GM19035 (cell line): ENCODE measurements around the gene SPRY1.

ENCODE experiments used
- ATAC-seq: cut with Tn5 transposase; IDR thresholded peaks from one replicate; pipeline ENCODE4 v1.9.1; 2021; ENCODE audit not compliant: unreplicated experiment

Gene SPRY1

DNA sequence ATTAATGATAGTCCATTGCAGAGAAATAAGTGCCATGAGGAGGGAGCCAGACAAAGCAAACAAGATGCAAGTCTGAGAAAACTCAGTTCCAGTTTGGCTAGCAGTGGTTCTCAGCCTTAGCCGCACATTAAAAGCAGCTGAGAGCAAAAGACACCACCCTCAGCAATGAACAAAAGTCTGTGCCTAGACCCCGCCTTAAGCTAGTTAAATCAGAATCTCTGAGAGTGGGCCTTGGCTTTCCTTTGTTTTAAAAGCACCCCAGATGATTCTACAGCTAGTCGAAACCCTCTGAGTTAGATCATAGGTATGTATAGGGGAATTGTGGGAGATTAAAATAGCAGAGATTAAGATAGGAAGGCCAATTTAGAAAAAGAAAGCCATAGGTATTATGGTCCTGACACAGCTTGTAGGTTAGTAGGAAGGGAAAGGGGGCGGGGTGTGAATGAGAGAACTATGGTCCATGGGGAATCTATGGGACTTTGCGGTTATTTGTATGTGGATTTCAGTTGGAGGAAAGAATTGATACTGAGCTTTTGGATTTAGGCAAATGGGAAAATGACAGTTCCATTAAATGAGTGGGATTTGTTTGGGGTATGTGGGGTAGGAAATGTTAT lies 12.0 kb downstream of the SPRY1 start:
- no peak for ATAC-seq

DNA sequence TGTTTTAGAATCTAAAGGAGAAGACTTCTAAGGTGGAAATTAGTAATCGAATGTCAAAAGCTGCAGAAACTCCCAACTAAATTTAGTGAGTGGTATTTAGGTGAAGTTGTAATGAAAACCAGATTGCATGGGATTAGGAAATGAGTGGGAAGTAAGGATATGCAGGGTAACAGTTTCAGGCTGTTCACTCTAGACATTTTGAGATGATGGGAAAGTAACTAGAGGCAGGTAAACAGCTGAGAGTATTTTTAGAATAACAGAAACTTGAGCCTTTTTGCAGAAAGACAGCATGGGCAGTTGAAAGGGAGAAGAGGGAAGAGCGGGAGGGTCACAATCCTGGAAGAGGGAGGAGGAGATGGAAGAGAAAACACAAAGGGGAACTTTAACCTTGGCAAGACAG lies 12.7 kb downstream of the SPRY1 start:
- ATAC-seq: no peak

DNA sequence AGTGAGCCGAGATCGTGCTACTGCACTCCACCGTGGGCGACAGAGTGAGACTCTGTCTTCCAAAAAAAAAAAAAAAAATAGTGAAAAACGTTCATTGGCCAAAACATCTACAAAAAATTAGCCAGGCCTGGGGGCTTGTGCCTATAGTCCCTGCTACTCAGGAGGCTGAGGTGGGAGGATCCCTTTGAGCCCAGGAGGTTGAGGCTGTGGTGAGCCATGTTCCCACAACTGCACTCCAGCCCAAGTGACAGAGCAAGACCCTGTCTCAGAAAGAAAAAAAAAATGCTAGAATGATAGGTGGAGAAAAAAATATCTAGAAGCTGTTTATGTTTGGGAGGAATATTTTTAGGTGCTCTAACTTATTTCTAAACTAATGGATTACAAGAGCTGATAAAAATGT lies 14.9 kb downstream of the SPRY1 start:
- no peak for ATAC-seq

DNA sequence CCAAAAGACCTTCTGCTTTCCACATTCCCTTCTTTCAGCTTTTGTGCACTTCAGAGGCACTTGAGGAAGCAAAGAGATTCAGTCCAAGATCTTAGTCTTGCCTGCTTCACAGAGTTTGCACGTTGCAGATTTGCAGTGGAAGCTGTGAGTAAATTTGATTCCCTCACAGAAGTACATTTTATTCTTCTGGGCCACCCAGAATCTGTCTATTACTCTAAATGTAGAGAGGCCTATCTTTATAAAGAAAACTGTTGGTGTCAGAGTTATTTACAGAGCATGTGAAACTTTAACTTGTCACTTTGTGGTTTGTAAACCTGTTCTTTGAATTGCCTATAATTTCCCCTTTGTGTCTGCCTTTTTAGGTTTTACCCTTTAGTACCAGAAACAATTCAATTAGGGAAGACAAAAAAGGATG lies 15.5 kb downstream of the SPRY1 start:
- ATAC-seq: peak; percentile 88

DNA sequence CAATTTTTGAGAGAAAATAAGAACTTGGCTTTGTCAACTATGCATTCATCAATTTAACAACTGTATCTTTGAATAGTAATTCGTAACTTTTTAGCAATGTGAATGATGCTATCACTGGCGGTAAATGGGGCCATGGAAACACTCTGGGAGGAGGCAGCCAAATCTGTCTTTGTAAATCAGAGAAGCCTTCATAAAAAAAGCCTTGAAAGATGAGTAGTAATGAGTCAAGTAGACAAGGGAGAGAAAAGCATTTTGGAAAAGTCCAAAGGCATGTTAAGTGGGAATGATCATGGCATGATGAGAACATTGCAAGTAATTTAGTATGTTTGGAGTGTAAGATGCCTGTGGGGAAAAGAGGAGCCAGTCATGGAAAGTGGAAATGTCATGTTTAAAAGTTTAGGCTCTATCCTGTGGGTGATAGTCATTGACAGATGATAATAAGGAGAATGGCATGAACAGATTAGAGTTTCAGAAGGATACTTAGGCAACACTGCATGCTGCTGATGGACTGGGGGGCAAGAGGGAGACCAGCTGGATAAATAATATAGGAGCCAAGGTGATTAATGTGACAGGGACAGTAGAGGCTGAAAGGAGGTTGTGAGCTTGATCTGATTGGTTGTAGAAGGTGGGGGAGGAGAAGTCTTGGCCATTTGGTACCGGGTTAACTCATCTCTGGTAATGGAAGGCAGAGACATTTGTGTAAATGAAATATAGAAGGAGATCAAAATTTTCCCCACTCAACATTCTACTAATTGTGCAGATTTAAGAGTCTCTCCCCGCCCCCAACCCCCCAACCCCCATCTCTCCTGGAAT lies 16.3 kb downstream of the SPRY1 start:
- no peak for ATAC-seq

DNA sequence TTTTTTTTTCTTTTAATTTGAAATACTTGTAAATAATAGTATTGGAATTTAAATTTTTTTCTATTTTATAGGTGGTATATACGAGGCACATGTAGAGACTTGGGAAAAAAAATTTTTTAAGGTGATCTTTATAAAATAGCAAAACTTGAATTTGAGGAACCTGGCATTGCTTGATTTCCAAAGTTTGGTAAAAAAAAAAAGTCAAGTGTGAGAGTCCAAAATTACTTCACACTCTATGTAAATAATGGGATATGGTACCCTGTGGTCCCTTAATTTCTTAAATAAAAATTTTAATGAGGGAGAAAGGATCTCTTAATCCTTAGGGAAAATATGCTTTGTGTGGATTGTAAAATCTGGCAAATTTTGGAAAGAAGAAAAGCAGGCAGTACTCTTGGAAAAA lies 19.0 kb downstream of the SPRY1 start:
- ATAC-seq: no peak

DNA sequence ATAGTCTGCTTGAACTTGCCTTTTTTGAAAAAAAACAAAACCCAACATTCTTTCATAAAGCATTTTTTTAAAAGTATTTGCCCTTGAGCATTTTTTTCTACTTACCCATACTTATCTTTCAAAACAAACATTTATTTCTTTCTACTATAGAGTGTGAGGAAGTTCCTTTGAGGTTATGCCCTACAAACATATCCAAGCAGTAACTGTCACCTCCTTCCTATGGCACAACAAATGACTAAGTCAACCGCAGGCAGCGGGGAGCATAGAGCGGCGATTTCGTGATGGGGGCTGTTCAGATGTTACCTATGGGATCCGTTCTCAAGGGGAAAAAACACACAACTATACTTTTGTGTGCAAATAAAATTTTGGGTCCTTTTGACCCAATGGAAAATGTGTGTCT lies 19.4 kb downstream of the SPRY1 start:
- no peak for ATAC-seq

DNA sequence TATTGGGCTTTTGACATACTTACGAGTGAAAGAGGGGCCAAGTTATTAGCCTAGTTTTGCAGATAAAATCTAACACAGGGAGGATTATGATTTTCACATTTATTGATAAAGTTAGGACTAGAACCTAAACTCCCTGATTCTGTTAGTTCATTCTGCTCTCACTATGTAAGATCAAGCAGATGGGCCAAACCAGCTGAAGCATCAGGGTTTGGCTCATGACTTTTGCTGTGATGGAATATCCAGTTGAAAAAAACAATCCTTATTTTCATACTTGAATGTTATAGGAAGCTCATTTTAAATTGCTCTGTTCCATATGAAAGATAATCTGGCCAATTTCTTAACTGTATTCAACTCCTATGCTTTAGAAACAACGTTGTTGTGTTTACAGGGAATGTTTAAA lies 21.2 kb downstream of the SPRY1 start:
- no peak for ATAC-seq

DNA sequence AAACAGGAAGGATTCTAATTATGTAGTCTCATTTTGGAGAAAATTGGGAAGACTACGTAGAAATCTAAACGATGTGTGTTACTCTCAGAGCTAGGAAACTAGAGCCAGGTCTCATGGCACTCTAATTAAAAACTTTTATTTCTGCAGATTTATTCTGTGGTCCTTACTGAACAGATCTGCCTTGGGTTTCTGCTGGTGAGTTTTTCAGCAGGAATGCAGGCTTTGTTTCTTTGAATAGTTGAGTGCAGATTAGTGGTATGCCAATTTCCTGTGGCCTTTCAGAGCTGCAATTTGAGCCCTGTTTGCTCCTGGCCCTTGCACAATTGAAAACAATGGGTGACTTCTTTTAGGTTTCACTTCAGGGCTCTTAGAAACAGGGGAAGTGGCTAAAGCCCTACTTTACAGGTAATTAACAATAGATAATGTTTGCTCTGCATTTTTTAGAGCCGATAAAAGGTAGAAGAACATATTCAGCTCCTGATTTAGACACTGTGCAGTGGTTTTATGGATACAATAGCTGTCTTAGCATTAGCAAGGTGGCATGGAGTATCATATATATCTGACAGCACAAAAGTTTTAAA lies 21.8 kb downstream of the SPRY1 start:
- ATAC-seq: peak; percentile 73

DNA sequence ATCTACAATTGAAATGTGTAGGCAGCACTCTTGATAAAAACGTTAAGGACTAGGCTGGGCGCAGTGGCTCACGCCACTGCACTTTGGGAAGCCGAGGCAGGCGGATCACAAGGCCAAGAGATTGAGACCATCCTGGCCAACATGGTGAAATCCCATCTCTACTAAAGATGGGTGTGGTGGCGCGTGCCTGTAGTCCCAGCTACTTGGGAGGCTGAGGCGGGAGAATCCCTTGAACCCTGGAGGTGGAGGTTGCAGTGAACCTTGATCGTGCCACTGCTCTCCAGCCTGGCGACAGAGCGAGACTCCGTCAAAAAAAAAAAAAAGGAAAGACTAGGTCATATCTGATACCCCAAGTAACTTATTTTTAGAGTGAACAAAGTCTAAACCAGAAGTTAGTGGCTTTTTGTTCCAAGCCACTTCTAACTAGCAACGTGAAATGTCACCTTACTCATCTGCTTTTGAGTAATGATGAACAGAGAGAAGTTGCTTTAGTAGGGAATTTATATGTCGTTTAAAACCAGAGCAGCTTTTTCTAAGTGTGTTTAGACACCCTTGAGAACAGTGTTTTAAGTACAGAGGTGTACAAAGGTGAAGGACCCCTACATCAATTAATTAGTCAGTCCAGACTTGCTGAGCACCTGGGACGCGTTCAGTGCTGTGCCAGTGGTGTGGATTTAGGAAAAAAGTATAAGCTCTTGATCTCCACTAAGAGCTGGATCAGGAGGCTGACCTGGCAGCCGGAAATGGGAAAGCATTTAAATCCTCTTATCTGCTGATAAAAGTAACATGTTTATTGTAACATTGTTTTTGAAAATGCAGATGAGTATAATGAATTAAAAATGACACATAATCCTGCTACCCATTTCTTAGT lies 23.5 kb downstream of the SPRY1 start:
- no peak for ATAC-seq

DNA sequence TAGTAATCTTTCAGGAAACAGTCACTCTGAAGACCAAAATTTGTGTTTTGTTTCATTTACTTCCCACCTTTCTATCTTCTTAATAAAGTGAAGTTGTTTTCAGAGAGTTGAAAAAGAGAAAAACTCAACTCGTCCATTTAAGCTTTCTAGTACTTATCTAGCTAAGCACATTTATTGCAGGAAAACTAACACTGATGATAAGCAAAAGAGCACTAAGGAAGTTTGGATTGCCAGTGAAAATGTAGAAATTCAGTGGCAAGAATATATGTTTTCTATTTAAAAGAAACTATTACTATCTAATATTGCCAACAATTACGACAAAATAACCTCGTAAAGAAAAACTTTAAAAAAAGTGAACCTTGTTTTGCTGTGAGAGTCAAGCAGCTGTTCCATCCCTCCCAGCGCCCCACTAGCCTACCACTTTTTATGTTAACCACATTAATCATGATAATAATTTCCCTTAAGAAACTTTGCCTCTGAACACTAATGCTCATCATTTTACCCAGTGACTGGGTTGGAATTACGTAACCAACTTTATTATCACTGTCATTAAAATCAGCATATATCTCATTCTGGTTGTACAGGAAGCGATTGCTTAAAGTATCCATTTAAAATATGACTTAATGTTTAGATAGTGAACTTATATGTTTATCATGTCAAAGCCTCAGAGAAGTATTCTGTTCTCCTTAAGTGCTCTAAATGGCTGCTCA lies 24.8 kb downstream of the SPRY1 start:
- ATAC-seq: no peak

DNA sequence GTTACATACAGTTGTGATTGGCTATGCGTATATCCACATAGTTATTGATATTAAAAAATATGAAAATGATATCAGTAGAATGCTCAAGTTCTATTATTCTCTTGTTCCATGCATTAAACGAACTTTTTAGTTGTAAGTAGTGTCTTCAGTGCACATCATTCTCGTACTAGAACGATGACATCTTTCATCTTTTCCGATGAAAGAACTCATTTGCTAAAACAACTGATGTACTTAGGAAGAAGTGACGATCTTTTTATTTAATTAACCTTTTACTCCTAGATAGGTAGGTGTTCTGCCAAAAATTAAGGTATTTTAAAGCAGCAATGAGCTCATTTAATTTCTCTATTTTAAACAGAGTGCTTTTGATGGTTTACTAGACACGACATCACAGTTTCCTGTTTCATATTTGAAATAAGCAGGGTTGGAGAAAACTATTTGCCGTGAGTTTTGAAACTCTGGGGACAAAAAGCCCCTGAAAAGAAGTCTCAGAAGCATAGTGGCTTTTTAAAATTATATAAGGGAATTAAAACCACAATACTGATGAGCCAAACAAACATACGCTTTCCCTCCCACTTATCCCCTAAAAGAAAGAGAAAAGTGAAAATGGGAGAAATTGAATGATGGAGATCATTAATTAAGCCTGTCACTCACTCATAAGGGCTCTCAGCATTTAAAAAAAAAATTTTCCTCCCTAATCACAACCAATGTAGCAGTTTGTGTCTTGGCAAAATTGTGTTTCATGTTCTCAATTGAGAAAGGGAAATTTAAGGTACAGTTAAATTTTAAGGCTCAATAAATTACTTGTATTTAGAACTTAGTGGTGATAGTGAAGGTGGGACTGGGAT lies 25.6 kb downstream of the SPRY1 start:
- ATAC-seq: no peak

DNA sequence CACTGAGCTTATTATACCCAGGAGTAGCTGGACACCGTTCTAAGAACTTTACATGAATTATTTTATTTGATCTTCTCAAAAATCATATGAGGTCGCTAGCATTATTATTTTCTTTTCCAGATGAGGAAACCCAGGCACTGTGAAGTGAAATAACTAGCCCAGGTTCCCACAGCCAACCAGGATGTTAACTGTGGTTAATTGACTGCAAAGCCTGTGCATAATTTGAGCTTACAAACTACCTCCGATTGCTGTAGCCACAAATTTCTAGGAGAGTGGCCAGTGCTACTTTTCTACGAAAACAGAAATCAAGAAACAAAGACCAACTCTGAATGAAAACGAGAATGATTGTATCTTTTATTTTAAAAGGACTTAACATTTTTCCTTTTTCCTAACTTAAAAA lies 27.2 kb downstream of the SPRY1 start:
- ATAC-seq: no peak

DNA sequence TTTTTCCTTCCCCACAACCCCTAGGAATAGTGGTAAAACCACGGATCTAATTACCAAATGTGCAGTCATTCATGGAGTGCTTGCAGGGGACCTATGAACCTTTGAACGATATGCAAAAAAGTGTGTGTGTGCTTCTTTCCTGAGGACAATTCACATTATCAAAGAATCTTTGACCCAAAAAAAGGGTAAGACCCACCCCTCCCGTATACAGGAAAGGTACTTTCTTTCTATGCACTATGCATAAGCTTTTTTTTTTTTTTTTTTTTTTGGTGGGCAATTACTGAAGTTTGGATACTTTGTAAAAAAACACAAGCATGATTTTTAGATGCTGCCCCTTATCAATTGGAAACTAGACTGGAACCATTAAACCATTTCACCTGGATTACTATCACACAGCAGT lies 31.4 kb downstream of the SPRY1 start:
- no peak for ATAC-seq

DNA sequence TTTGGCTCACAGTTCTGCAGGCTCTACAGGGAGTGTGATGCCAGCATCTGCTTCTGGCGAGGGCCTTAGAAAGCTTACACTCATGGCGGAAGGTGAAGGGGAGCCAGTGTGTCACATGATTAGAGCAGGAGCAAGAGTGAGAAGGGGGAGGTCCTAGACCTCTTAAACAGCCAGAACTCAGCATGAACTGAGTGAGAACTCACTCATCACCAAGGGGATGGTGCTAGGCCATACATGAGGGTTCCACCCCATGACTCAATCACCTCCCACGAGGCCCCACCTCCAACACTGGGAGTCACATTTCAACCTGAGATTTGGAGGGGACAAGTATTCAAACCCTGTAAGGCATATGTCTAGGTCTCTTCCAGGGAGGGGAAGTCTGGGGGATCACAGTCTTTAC lies 33.4 kb downstream of the SPRY1 start:
- ATAC-seq: no peak

DNA sequence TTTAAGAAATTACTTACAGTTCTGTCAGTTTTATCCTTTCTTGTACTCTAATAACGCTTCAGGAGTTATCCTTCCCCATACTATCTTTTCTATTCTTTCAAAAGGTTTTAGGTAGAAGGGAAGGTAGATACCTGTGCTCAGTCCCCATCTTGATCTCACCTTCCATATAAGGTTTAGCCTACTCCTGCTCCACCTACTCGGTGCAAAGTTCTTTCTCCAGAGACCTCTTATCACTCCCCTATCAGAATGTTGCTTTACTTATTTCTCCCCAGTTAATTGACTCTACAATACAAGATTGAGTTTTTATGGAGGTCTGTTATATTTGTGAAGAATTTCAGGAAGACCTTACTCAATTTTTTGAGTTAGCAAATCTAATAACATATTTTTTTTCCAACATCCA lies 33.9 kb downstream of the SPRY1 start:
- no peak for ATAC-seq

DNA sequence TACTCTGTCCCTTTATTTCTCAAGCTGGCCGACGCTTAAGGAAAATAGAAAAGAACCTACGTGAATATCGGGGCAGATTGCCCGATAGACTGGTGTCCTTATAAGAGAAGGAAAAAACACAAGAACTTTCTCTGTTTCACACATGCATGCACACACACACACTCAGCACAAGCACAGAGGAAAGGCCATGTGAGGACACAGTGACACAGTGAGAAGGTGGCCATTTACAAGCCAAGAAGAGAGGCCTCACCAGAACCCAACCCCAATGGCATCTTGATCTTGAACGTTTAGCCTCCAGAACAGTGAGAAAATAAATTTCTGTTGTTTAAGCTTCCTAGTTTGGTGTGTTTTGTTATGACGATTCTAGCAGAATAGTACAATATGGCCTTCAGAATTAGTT lies 37.0 kb downstream of the SPRY1 start:
- ATAC-seq: no peak

DNA sequence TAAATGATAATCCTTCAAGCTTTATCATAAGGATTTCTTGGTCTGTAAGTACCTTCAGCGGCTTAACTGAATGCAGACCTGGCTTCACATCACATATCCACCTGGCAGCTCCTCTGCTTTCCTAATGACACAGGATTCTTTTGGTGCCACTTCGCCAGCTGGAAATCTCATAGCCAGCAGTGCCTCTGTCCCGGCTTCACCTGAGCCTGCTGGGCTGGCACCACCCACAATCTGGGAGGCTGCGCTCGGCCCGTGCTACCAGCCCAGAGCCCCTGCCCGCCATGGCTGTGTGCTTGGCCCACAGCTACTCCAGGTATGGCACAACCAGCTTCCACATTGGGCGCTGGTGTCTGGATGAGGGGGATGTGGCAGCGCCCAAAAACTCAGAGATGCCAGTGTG lies 37.4 kb downstream of the SPRY1 start:
- ATAC-seq: no peak

DNA sequence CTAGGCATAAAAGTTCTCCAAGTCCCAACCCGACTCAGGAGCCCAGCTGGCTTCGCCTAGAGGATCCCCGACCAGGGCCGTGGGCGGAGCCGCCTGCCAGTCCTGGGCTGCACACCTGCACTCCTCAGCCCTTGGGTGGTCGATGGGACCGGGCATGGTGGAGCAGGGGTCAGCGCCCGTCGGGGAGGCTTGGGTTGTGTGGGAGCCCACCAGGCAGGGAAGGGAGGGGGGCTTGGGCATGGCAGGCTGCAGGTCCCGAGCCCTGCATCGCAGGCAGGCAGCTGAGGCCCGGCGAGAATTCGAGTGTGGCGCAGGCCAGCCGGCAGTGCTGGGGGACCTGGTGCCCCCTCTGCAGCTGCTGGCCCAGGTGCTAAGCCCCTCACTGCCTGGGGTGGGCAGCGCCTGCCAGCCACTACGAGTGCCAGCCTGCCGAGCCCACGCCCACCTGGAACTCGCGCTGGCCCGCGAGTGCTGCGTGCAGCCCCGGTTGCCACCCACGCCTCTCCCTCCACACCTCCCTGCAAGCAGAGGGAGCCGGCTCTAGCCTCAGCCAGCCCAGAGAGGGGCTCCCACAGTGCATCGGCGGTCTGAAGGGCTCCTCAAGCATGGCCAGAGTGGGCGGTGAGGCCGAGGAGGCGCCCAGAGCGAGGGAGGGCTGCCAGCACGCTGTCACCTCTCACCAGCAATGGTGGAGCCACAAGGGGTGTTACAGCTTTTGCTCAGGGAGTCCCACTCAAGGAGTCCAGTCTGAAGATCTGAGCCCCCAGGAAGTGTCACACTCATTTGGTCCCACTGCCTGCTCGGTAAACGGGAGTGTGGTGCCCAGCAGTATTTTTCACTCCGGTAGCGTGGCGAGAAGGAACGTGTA lies 38.9 kb downstream of the SPRY1 start:
- no peak for ATAC-seq
